Fibroblast of lung (primary cell): ENCODE data around the gene CDC16.

Experiments used
- EZH2 ChIP-seq: IDR thresholded peaks from 2 replicates; pipeline ENCODE4 v1.5.1; 2012; ENCODE audit warnings: low read length, control low read depth, mild to moderate bottlenecking; ENCODE audit errors: missing control alignments
- TF ChIP-seq, protein P1 (sequence below), 2 donors: IDR thresholded peaks in 1 of 2; conservative IDR thresholded peaks in 1 of 2; 1 replicate in 1 of 2; 2 replicates in 1 of 2; pipeline ENCODE4 v1.5.1; 2011 to 2012; ENCODE audit warnings: low read length in 2 of 2, control low read depth in 1 of 2, inconsistent platforms in 1 of 2, low read depth in 1 of 2, mild to moderate bottlenecking in 1 of 2

DNA sequence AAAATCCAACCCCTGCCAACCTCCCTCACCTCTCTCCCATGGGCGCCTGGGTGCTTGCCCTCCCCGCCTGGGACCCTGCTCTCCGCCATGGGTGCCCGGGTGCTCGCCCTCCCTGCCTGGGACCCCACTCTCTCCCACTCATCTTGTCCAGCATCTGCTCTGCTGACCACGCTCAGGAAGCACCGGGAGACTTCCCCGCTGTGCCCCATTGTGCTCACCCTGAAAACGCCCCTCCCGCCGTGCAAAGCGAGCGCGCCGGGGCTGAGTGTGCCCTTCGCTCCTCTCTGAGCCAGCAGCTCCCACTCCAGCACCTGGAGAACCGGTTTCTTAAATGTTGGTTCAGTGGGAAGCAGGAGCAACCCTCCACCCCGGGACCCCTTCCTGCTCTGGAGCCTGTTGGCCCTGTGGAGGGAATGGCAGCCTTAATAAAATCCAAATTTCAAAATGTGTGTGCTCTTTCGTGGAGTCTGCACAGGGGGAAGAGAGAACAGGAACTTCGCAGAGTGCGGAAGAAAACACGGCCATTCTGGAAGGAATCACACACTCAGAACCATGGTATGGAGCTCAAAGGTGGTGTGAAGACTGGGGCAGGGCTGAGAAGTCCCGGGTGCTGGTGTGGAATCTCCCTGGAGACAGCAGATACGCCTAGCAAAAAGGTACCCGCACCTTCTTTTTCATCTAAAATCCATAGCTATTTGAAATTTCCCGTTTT lies 23.1 kb upstream of the CDC16 start:
- TF ChIP-seq, protein P1, sequence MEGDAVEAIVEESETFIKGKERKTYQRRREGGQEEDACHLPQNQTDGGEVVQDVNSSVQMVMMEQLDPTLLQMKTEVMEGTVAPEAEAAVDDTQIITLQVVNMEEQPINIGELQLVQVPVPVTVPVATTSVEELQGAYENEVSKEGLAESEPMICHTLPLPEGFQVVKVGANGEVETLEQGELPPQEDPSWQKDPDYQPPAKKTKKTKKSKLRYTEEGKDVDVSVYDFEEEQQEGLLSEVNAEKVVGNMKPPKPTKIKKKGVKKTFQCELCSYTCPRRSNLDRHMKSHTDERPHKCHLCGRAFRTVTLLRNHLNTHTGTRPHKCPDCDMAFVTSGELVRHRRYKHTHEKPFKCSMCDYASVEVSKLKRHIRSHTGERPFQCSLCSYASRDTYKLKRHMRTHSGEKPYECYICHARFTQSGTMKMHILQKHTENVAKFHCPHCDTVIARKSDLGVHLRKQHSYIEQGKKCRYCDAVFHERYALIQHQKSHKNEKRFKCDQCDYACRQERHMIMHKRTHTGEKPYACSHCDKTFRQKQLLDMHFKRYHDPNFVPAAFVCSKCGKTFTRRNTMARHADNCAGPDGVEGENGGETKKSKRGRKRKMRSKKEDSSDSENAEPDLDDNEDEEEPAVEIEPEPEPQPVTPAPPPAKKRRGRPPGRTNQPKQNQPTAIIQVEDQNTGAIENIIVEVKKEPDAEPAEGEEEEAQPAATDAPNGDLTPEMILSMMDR (conservative IDR thresholded peaks at IDR 0.05 in 1 of 2, IDR thresholded peaks at IDR 0.05 in 1 of 2; ENCODE audit: low read depth in 1 of 2, low read length in 2 of 2) = no peak
- no peak for TF ChIP-seq EZH2
